Measurements from ENCODE around the gene ALMS1. TPM values are rescaled to one million over a fixed set of nuclear protein-coding genes. Genes with fewer than 3 reads are reported as not detected.
"Not testable (repeated sequence)": the region's sequence is repeated elsewhere in the genome, so short reads cannot be mapped to it uniquely, and the experiment has no call there.

The ALMS1 gene
- polyA plus RNA-seq, 3 donors, result 32.9 to 41.1 (median 38.6) TPM

DNA sequence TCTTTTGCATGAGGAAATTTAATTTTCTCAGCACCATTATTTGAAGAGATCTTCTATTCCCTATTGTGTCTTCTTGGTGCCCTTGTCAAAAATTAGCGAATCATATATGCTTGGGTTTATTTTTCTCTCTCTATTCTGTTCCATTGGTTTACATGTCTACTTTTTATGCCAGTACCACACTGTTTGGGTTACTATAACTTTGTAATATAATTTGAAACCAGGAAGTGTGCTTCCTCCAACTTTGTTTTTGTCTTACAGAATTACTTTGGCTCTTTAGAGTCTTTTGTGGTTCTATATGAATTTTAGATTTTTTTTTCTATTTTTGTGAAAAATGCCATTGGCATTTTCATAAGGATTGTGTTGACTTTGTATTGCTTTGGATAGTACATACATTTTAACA, 17.6 kb downstream of the ALMS1 start:
- DNase-seq (ENCODE audit: low read depth in 3 of 3, low spot score in 2 of 3), result no peak

DNA sequence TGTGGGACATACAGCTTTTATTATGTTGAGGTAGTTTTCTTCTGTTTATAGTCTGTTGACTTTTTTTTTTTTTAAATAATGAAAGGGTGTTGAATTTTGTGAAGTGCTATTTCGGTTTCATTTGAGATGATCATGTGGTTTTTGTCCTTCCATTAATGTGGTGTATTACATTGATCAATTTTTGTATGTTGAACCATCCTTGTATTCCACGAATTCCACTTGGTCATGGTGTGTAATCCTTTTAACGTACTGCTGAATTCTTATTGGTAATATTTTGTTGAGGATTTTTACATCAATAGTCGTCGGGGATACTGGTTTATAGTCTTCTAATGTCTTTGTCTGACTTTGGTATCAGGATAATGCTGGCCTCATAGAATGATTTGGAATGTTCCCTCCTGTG, 18.8 kb downstream of the ALMS1 start:
- no peak for DNase-seq (ENCODE audit: low read depth in 3 of 3, low spot score in 2 of 3)

DNA sequence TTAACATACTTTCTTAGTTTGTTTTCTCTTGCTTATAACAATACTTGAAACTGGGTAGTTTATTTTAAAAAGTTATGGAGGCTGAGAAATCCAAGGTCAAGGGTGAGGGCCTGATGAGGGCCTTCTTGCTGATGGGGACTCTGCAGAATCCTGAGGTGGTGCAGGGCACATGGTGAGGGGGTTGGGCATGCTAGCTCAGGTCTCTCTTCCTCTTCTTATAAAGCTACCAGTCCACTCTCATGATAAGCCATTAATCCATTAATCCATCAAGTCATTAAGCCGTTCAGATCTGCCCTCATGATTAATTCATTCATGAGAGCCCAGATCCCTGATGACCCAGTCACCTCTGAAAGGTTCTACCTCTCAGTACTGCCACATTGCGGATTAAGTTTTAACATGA, 21.4 kb downstream of the ALMS1 start:
- no peak for DNase-seq (ENCODE audit: low read depth in 3 of 3, low spot score in 2 of 3)

DNA sequence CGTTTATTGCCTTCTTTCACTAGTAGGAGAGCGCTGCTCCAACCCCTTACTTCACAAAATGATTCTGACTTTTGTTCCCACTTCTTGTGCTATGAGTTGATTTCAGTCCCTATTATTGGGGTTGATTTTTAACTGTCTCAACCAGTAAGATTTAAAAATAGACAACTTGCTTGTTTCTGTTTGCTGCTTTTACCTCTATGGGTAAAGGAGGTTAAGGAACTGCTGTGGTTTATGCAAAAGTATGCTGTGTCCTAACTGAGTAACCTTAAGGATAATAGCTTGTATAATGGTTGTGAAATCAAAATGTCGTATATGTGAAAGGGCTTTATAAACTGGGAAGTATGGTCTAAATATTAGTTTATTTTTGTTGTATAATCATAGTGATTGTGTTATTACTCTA, 22.6 kb downstream of the ALMS1 start:
- DNase-seq (ENCODE audit: low read depth in 3 of 3, low spot score in 2 of 3), result no peak

DNA sequence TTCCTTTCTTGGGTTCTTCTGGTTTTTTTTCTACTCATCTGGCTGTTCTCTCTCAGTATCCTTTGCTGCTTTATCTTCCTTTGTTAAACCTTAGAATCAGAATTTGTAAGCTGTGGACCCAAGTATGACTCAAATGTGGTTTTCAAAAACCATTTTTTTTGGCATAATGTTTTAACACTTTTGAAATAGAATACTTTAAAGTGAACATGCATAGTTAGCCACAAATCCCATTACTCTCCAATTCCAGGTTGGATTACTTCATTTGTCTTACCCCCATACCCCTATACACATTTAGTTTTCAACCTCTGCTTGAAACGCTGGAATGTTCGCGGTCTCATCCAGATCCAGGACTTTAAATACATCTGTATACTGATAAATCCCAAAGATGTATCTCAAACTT, 29.1 kb downstream of the ALMS1 start:
- no peak for DNase-seq (ENCODE audit: low read depth in 3 of 3, low spot score in 2 of 3)

DNA sequence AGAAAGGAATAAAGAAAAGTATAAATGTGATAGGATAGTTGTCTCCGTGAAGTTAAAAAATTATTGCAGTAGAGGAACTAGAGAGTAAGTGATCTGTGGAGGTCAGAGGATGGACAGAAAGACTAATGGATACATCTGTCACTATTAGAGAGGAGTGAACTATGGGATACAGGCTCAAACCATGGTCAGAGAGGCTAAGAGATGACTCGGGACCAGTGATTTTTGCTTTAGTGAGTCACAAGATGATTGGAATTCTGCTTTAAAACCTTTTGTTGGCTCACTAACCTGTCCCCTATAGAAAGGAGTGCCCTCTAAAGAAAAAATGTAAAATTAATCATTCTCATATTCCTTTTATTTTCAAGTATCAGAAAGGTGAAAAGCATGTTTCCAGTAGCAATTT, 30.3 kb downstream of the ALMS1 start:
- no peak for DNase-seq (ENCODE audit: low read depth in 3 of 3, low spot score in 2 of 3)

DNA sequence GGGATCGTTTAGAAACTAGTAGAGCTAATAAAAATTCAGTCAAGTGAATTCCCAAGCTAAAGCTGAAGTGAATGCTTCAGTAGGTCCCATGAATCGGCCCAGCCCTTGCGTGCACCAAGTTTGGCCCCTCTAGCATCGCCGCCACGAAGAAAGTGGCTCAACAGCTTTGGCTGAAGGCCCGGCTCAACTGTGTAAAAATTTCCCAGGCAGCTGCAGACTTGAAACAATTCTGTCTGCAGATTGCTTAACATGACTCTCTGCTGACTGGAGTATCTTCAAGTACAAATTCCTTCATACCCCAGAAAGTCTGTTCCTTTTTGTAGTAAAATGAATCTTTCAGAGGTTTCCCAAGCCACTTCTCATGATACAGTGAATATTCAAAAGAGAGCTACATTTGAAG, 32.7 kb downstream of the ALMS1 start:
- DNase-seq (ENCODE audit: low read depth in 3 of 3, low spot score in 2 of 3), result no peak

DNA sequence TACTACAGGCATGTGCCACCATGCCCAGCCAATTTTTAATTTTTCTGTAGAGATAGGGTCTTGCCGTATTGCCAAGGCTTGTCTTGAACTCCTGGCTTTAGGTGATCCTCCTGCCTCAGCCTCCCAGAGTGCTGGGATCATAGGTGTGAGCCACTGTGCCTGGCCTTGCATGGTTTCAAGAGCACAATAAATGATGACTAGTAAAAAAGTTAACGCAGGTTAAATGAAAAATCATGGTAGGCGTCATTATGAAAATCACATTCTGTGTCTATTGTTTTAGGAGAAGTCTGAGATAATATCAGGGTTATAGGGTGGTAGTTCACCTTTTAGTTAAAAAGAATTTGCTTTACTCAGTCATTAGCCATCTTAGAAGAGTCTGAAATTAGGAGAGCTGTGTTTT, 38.3 kb downstream of the ALMS1 start:
- DNase-seq (ENCODE audit: low read depth in 3 of 3, low spot score in 2 of 3), result no peak

DNA sequence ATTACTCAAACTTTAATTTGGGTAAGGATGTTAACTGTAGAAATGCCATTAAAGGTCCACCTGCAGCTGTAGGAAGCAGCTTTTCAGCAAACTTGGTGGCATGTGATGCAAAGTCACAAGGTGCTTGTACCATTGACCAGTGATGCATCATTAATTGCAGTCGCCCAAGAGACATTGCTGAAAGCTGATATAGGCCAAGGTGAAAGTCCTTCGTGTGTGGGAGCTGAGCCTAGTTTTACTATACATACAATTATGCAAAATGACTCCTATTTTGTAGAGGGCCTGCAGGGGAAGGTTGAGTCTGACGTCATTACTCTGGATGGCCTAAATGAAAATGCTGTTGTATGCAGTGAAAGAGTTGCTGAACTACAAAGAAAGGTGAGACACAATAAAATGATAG, 40.5 kb downstream of the ALMS1 start:
- DNase-seq (ENCODE audit: low read depth in 3 of 3, low spot score in 2 of 3), result peak in 1 of 3 donors; percentile 10

DNA sequence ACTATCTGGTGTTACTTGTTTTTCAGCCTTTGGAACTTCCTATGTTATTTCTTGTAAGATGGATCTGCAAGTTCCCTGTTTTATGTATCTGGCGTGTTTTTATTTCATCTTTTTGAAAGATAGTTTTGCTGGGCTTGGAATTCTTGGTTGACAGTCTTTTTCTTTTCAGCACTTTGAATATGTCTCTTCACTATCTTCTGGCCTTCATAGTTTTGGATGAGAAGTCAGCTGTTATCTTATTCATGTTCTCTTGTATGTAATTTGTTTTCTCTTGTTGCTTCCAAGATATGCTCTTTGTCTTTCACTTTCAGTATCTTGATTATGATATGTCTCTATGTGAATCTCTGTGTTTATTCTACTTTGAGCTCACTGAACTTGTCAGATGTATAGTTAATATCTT, 50.4 kb downstream of the ALMS1 start:
- DNase-seq (ENCODE audit: low read depth in 3 of 3, low spot score in 2 of 3), result no peak

DNA sequence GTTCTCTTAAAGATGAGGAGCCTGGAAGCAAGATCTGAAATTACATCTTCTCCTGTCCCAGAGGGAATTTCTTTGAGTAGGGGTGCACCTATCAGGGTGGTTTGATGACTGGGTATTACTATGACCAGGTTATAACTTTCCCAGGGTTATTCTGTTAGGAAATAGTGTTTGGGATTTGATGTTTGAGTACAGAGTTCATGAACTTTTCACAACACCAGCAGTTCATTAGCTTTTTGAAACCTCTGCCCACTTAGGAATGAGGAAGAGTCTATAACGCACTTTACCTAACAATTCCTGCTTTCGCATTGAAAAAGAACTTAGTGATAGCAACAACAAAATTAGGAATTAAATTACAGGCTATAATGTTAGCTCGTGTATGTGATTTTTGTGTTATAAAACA, 58.6 kb downstream of the ALMS1 start:
- no peak for DNase-seq (ENCODE audit: low read depth in 3 of 3, low spot score in 2 of 3)

DNA sequence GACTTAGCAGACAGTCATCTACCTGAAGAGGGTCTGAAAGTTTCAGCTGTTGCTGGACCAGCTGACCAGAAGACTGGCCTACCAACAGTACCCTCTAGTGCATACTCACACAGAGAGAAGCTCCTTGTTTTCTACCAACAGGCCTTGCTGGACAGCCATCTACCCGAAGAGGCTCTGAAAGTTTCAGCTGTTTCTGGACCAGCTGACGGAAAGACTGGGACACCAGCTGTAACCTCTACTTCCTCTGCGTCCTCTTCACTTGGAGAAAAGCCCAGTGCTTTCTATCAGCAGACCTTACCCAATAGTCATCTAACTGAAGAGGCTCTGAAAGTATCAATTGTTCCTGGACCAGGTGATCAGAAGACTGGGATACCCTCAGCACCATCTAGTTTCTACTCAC, 63.2 kb downstream of the ALMS1 start:
- no peak for DNase-seq (ENCODE audit: low read depth in 3 of 3, low spot score in 2 of 3)

DNA sequence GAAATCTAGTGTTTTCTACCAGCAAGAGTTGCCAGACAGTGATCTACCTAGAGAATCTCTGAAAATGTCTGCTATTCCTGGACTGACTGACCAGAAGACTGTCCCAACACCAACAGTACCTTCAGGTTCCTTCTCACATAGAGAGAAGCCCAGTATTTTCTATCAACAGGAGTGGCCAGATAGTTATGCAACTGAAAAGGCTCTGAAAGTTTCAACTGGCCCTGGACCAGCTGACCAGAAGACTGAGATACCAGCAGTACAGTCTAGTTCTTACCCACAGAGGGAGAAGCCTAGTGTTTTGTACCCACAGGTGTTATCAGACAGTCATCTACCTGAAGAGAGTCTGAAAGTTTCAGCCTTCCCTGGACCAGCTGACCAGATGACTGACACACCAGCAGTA, 63.8 kb downstream of the ALMS1 start:
- DNase-seq (ENCODE audit: low read depth in 3 of 3, low spot score in 2 of 3), result no peak

DNA sequence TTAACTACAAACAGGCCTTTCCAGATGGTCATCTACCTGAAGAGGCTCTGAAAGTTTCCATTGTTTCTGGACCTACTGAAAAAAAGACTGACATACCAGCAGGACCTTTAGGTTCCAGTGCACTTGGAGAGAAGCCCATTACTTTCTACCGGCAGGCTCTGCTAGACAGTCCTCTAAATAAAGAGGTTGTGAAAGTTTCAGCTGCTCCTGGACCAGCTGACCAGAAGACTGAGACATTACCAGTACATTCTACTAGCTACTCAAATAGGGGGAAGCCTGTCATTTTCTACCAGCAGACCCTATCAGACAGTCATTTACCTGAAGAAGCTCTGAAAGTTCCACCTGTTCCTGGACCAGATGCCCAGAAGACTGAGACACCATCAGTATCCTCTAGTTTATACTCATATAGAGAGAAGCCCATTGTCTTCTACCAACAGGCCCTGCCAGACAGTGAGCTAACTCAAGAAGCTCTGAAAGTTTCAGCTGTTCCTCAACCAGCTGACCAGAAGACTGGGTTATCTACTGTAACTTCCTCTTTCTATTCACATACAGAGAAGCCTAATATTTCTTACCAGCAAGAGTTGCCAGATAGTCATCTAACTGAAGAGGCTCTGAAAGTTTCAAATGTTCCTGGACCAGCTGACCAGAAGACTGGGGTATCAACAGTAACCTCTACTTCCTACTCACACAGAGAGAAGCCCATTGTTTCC, 65.8 kb downstream of the ALMS1 start:
- no peak for DNase-seq (ENCODE audit: low read depth in 3 of 3, low spot score in 2 of 3)

DNA sequence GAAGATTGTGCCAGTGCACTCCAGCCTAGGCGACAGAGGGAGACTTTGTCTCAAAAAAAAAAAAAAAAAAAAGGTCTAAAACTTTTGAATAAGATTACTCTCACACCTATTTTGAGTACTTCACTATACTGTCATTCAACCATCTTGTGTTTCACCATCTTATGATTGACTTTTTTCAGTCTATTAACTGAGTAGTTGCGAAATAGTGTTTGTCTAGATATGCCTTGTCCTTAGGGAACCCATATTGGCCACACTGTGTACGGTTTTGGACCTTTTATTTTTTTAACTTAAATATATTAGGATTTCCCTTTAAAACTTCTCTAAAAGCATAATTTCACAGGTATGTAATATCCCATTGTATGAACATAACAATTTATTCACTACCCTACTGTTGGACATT, 72.3 kb downstream of the ALMS1 start:
- no peak for DNase-seq (ENCODE audit: low read depth in 3 of 3, low spot score in 2 of 3)

DNA sequence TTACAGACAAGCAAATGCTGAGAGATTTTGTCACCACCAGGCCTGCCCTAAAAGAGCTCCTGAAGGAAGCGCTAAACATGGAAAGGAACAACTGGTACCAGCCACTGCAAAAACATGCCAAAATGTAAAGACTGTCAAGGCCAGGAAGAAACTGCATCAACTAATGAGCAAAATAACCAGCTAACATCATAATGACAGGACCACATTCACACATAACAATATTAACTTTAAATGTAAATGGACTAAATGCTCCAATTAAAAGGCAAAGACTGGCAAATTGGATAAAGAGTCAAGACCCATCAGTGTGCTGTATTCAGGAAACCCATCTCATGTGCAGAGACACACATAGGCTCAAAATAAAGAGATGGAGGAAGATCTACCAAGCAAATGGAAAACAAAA, 76.8 kb downstream of the ALMS1 start:
- not testable (repeated sequence) for DNase-seq (ENCODE audit: low read depth in 3 of 3, low spot score in 2 of 3)

DNA sequence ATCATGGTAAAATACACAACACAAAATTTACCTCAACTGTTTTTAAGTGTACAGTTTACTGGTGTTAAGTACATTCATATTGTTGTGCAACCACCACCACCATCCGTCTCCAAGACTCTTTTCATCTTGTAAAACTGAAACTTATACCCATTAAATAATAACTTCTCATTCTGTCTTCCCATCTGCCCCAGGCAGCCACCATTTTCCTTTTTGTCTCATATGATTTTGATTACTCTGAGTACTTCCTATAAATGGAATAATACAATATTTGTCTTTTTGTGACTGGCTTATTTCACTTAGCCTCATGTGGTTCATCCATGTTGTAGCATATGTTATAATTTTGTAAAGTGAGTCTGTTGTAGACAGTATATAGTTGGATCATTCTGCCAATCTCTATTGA, 82.7 kb downstream of the ALMS1 start:
- no peak for DNase-seq (ENCODE audit: low read depth in 3 of 3, low spot score in 2 of 3)

DNA sequence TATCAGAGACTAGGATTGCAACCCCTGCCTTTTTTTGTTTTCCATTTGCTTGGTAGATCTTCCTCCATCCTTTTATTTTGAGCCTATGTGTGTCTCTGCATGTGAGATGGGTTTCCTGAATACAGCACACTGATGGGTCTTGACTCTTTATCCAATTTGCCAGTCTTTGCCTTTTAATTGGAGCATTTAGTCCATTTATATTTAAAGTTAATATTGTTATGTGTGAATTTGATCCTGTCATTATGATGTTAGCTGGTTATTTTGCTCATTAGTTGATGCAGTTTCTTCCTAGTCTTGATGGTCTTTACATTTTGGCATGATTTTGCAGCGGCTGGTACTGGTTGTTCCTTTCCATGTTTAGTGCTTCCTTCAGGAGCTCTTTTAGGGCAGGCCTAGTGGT, 98.2 kb downstream of the ALMS1 start:
- DNase-seq (ENCODE audit: low read depth in 3 of 3, low spot score in 2 of 3), result not testable (repeated sequence)

DNA sequence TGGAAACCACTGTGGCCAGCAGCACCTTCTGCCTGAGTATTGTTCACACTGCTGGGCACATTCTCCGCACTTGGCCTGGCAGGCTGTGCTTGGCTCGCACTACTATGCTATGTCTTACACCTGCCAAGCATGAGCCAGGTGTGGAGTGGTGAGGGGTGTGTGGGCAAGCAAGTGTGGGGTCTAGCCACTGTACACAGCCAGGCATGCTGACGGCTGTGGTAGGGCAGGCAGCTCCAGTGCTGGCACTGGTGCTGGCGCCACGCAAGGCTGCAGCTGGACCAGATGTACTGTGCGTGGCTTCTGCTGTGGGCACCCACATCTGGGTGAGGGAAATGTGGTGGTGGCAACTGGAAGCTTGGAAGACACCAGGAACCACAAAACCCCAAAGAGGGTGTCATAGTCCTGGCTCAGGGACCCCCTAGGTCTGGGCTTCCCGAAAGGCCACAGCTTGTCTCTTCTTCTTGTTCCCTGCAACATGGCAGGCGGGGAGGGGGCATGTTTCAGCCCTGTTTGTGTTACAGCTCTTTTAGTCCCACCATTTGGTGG, 101.5 kb downstream of the ALMS1 start:
- no peak for DNase-seq (ENCODE audit: low read depth in 3 of 3, low spot score in 2 of 3)

DNA sequence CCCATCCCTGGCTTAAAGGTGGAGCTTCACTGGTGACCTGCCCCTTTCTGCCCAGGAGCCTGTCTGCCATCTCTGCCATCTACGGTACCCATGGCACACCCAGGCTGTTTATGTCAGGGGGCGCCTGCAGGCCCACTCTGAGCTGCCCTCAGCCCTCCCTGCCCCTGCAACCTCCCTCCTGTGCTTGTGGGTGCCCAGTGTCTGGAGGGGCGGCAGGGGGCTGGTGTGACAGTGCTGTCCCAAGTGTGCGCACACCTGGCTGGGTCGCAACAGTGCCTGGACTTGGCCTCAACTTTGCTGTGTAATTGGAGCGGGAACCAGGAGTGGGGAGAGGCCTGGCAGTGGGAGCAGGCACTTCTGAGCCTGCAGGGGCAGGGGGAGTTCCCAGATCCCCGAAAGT, 102.4 kb downstream of the ALMS1 start:
- DNase-seq (ENCODE audit: low read depth in 3 of 3, low spot score in 2 of 3), result no peak

DNA sequence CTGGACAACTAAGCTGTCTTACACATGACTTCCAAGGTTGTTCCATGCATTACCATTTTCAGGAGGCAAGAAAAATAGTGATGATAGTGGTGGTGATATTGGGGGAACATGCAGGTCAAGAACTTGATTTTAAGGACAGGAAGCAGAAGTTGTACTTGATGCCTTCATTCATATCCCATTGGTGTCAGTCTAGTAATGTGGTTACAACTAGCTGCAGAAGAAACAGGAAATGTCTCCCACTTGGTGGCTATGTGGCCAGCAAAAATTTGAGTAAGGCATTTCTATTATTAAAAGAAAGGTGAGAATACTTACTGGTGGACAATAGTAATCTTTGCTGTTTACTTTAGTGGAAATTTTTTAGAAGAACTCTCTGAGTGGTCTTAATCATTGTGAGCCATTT, 103.4 kb downstream of the ALMS1 start:
- DNase-seq (ENCODE audit: low read depth in 3 of 3, low spot score in 2 of 3), result no peak

DNA sequence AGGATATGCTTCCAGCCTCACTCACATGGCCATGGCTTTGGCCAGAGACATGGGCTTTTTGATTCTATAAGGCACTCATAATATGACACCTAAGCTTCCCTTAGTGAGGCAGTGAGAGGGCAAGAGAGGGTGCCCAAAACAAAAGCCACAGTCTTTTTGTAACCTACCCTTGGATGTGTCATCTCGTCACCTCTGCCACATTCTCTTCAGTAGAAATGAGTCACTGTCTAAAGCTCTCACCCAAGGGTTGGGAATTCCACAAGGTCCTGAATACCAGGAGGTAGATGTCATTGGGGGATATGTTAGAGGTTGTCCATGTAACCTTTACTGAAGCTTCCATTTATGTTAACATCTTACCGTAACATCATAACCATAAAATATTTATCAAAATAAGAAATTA, 108.4 kb downstream of the ALMS1 start:
- no peak for DNase-seq (ENCODE audit: low read depth in 3 of 3, low spot score in 2 of 3)

DNA sequence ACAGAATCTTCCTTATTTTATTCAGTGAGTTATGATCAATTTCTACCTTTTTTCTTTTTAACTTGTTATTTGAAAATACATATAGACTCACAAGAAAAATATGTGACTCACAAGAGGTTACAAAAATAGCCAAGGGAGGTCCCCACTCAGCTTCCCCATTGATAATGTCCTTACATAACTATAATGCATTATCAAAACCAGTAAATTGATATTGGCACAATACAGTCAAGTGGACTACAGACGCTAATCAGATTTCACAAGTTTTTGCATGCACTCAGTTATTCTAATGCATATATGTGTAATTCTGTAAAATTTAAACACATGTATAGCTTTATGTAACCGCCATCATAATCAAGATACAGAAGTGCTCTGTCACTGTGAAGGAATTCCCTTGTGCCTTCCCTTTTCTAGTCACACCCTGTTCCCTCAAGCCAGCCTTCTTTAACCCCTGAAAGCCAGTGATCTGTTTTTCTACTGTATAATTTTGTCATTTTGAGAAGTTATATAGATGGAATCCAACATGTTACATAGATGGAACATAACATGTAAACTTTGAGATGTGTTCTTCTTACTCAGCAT, 118.4 kb downstream of the ALMS1 start:
- no peak for DNase-seq (ENCODE audit: low read depth in 3 of 3, low spot score in 2 of 3)
